Prostate gland (tissue), 2 donors: Measurements from ENCODE around the gene SLC43A3. TPM values are rescaled to one million over a fixed set of nuclear protein-coding genes. Genes with fewer than 3 reads are reported as not detected.

ENCODE experiments used
- DNase-seq: peaks from one replicate; pipeline ENCODE4 v3.0.0-alpha.2; 2019; ENCODE audit warnings: low spot score
- H3K27ac ChIP-seq, 2 donors: fragments of 200-600 bp; sonication (generic); 2 replicates each; pipeline ENCODE4 v1.5.1; 2017 to 2019
- H3K27me3 ChIP-seq: fragments of 200-600 bp; sonication (generic); replicated peaks from 2 replicates; pipeline ENCODE4 v1.5.1; 2019; ENCODE audit not compliant: insufficient read depth
- H3K36me3 ChIP-seq, 2 donors: fragments of 200-600 bp; sonication (generic); 1 replicate in 1 of 2; 2 replicates in 1 of 2; pipeline versions ENCODE4 v1.5.1 to v1.8.1; 2017 to 2019
- H3K4me1 ChIP-seq: fragments of 200-600 bp; sonication (generic); replicated peaks from 2 replicates; pipeline ENCODE4 v1.5.1; 2019
- H3K4me3 ChIP-seq, 2 donors: fragments of 200-600 bp; sonication (generic); 2 replicates each; pipeline ENCODE4 v1.5.1; 2017 to 2019
- H3K9me3 ChIP-seq: fragments of 200-600 bp; sonication (generic); 2 replicates; pipeline ENCODE4 v1.5.1; 2017
- POLR2A ChIP-seq: fragments of 450-650 bp; IDR thresholded peaks from one replicate; pipeline ENCODE4 v1.6.1; 2016; ENCODE audit warnings: antibody characterized with exemption, mild to moderate bottlenecking
- POLR2AphosphoS5 ChIP-seq: sonication (generic); formaldehyde crosslinking; IDR thresholded peaks from one replicate; pipeline ENCODE4 v1.6.1; 2017; ENCODE audit warnings: antibody characterized with exemption
- WGBS: methylation state at CpG from one replicate; pipeline ENCODE4 v1.1.5; 2018; 5-methylcytosine and 5-hydroxymethylcytosine counted together
- intact Hi-C: fragments of 100-400 bp; cut with DNase I; formaldehyde crosslinking; loops from one replicate; pipeline ENCODE4 v1.14.2; 2022
- total RNA-seq, 2 donors: library from RNA; depleted of rRNA; stranded (reverse); fragments of >200 nt; gene quantifications; one replicate each; pipeline ENCODE4 v1.1.0, GENCODE V29; 2016
- TF ChIP-seq, protein P1 (sequence below), 4 experiments: fragments of 200-600 bp in 2 of 4; fragments of 450-650 bp in 2 of 4; sonication (generic) in 2 of 4; IDR thresholded peaks; 1 replicate in 3 of 4; 2 replicates in 1 of 4; pipeline ENCODE4 v1.5.1; 2016 to 2019; ENCODE audit warnings: antibody characterized with exemption in 4 of 4, mild to moderate bottlenecking in 2 of 4, moderate library complexity in 2 of 4

Gene SLC43A3
- total RNA-seq, 2 donors from 2014 or later: 23.3 to 39.8 TPM

- Histone ChIP-seq H3K9me3 (no peaks in the 10 kb centered on the region), H3K27me3 (no peaks in the 10 kb centered on the region), H3K4me1 (peaks cover 4% of the 10 kb centered on the region), H3K36me3 (no peaks in the 10 kb centered on the region), H3K4me3 (no peak overlapping the region), H3K27ac (no peak overlapping the region)
- DNase-seq: no peak
- 80% methylated on average over 5 of the region's 5 CpGs for WGBS
- TF ChIP-seq, protein P1, sequence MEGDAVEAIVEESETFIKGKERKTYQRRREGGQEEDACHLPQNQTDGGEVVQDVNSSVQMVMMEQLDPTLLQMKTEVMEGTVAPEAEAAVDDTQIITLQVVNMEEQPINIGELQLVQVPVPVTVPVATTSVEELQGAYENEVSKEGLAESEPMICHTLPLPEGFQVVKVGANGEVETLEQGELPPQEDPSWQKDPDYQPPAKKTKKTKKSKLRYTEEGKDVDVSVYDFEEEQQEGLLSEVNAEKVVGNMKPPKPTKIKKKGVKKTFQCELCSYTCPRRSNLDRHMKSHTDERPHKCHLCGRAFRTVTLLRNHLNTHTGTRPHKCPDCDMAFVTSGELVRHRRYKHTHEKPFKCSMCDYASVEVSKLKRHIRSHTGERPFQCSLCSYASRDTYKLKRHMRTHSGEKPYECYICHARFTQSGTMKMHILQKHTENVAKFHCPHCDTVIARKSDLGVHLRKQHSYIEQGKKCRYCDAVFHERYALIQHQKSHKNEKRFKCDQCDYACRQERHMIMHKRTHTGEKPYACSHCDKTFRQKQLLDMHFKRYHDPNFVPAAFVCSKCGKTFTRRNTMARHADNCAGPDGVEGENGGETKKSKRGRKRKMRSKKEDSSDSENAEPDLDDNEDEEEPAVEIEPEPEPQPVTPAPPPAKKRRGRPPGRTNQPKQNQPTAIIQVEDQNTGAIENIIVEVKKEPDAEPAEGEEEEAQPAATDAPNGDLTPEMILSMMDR (IDR thresholded peaks at IDR 0.05): no peak
- no peak for TF ChIP-seq POLR2A
- no peak for TF ChIP-seq POLR2AphosphoS5
- intact Hi-C loops: no loop called here
Observed at GRCh38 chr11:57474803-57475115, 47.8 kb upstream of the SLC43A3 start.

- intact Hi-C loops: no loop called here
- H3K4me3 ChIP-seq: no peak overlapping the region
- H3K27me3 ChIP-seq: no peaks in the 10 kb centered on the region
- H3K4me1 ChIP-seq: peaks cover 4% of the 10 kb centered on the region
- WGBS: 51% methylated on average over 9 of the region's 9 CpGs
- no peaks in the 10 kb centered on the region for H3K36me3 ChIP-seq
- no peaks in the 10 kb centered on the region for H3K9me3 ChIP-seq
- no peak for DNase-seq
- TF ChIP-seq POLR2AphosphoS5: no peak
- TF ChIP-seq, protein P1 (IDR thresholded peaks at IDR 0.05): no peak
- no peak for TF ChIP-seq POLR2A
- H3K27ac ChIP-seq: no peak overlapping the region
Observed at GRCh38 chr11:57474017-57474802, 47.3 kb upstream of the SLC43A3 start.

DNA sequence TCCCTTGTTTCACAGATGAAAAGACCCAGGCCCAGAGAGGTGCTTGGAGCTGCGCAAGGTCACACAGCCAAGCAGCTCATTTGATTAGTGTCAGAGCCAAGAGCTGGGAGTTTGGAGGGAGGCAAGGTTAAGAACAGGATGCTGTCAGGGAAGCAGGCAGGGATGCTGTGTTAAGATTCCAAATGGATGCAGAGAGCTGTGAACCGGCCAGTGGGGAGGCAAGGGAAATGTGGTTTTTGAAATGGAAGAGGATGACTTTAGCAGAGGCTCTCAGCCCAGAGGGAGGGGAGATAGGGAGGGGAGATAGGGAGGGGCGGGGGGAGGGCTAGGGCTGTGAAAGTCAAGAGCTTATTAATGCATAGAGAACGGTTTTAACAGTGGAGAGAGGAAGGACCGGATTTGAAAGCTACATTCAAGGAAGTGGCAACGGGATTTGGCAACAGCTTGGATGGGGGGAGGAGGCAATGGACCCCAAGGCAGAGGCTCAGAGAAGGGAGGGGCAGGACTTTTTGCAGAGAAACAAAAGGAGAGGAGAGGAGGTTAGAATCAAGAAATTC, 46.4 kb upstream of the SLC43A3 start:
- Histone ChIP-seq H3K36me3 (no peaks in the 10 kb centered on the region), H3K27ac (no peak overlapping the region), H3K9me3 (no peaks in the 10 kb centered on the region), H3K4me1 (peaks cover 4% of the 10 kb centered on the region), H3K27me3 (no peaks in the 10 kb centered on the region), H3K4me3 (no peak overlapping the region)
- intact Hi-C loops: no loop called here
- 48% methylated on average over 6 of the region's 6 CpGs for WGBS
- DNase-seq: no peak
- TF ChIP-seq POLR2AphosphoS5: no peak

GRCh38 chr11:57471496-57471895, 44.6 kb upstream of the SLC43A3 start:
- peaks cover 4% of the 10 kb centered on the region for H3K4me1 ChIP-seq
- no peaks in the 10 kb centered on the region for H3K9me3 ChIP-seq
- H3K27me3 ChIP-seq: no peaks in the 10 kb centered on the region
- TF ChIP-seq, protein P1 (IDR thresholded peaks at IDR 0.05): no peak
- TF ChIP-seq POLR2AphosphoS5: no peak
- no peak for TF ChIP-seq POLR2A
- no peak overlapping the region for H3K4me3 ChIP-seq
- no peaks in the 10 kb centered on the region for H3K36me3 ChIP-seq
- H3K27ac ChIP-seq: no peak overlapping the region
- no peak for DNase-seq
- intact Hi-C loops: no loop called here
- WGBS: 85% methylated on average over 3 of the region's 3 CpGs

- TF ChIP-seq, protein P1 (IDR thresholded peaks at IDR 0.05): no peak
- no peak for TF ChIP-seq POLR2A
- TF ChIP-seq POLR2AphosphoS5: no peak
- Histone ChIP-seq H3K9me3 (no peaks in the 10 kb centered on the region), H3K27me3 (no peaks in the 10 kb centered on the region), H3K36me3 (no peaks in the 10 kb centered on the region), H3K4me1 (no peaks in the 10 kb centered on the region), H3K4me3 (no peak overlapping the region), H3K27ac (no peak overlapping the region)
- intact Hi-C loops: no loop called here
- DNase-seq: no peak
- 78% methylated on average over 5 of the region's 5 CpGs for WGBS
Observed at GRCh38 chr11:57469268-57469667, 42.3 kb upstream of the SLC43A3 start.
